Sigmoid colon (tissue), 4 donors: Measurements from ENCODE around the gene DHX32.
"Not testable (repeated sequence)": the region's sequence is repeated elsewhere in the genome, so short reads cannot be mapped to it uniquely, and the experiment has no call there.

Experiments
- EP300 ChIP-seq, 4 donors: sonication (generic); formaldehyde crosslinking; IDR thresholded peaks; one replicate each; pipeline ENCODE4 v1.6.1; 2017; ENCODE audit warnings: antibody characterized with exemption in 4 of 4
- POLR2A ChIP-seq, 2 donors: fragments of 450-650 bp; IDR thresholded peaks; one replicate each; pipeline ENCODE4 v1.6.1; 2016; ENCODE audit warnings: antibody characterized with exemption in 2 of 2, mild to moderate bottlenecking in 2 of 2, moderate library complexity in 2 of 2
- POLR2AphosphoS5 ChIP-seq, 4 donors: sonication (generic); formaldehyde crosslinking; IDR thresholded peaks; one replicate each; pipeline ENCODE4 v1.6.1; 2017; ENCODE audit warnings: antibody characterized with exemption in 4 of 4
- TF ChIP-seq, protein P1 (sequence below), 4 experiments: fragments of 450-650 bp in 3 of 4; fragments of 200-600 bp in 1 of 4; IDR thresholded peaks; one replicate each; pipeline ENCODE4 v1.5.1; 2016 to 2019; ENCODE audit warnings: antibody characterized with exemption in 4 of 4, mild to moderate bottlenecking in 3 of 4, moderate library complexity in 2 of 4

DNA sequence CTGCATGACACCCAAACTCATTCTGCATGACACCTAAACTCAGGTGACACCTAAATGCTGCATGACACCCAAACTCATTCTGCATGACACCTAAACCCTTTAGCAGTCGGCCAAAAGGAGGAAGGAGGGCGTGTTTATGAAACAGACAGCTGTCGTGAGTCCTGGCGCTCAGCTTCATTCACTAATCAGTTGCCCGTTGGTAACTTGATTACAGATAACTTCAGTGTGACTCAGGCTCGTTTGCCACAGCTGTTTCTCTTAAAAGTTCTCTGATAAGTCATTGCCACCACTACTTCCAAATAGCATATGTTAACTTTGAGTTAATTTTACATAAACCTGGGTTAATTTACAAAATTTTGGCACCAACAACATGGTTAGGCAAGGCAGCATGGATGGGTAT, 32.2 kb upstream of the DHX32 start:
- TF ChIP-seq EP300, POLR2AphosphoS5, POLR2A (IDR thresholded peaks at IDR 0.05): not testable (repeated sequence)
- TF ChIP-seq, protein P1, sequence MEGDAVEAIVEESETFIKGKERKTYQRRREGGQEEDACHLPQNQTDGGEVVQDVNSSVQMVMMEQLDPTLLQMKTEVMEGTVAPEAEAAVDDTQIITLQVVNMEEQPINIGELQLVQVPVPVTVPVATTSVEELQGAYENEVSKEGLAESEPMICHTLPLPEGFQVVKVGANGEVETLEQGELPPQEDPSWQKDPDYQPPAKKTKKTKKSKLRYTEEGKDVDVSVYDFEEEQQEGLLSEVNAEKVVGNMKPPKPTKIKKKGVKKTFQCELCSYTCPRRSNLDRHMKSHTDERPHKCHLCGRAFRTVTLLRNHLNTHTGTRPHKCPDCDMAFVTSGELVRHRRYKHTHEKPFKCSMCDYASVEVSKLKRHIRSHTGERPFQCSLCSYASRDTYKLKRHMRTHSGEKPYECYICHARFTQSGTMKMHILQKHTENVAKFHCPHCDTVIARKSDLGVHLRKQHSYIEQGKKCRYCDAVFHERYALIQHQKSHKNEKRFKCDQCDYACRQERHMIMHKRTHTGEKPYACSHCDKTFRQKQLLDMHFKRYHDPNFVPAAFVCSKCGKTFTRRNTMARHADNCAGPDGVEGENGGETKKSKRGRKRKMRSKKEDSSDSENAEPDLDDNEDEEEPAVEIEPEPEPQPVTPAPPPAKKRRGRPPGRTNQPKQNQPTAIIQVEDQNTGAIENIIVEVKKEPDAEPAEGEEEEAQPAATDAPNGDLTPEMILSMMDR (IDR thresholded peaks at IDR 0.05): not testable (repeated sequence)
